ENCODE data around the gene MKKS. TPM values are rescaled to one million over a fixed set of nuclear protein-coding genes. Genes with fewer than 3 reads are reported as not detected.

MKKS gene
- total RNA-seq, 1 donor from 2014 or later, result 36.3 TPM

DNA sequence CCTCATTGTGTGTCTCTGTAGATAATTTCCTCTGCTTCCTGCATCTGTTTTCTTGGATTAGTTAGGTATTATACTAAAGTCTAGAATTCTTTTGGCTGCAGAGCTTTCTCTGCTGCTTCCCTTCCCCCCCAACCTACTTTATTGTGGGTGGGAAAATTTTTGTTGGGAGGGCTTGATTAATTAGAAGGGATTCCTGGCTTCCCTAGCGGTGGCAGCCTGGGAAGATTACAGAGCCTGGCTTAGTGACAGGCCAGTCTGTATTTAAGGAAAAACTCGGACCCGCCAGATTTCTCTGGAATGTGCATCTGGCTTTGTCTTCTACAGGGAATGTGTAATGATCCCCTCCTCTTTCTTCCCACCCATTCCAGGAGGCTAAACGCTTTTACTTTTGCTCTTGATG is 32.3 kb upstream of the MKKS start:
- peaks cover 67% of the 10 kb centered on the region for H3F3A ChIP-seq (ENCODE audit: low read depth)
- TF ChIP-seq EZH2phosphoT487 (IDR thresholded peaks at IDR 0.05), result no peak
- TF ChIP-seq, protein P1, sequence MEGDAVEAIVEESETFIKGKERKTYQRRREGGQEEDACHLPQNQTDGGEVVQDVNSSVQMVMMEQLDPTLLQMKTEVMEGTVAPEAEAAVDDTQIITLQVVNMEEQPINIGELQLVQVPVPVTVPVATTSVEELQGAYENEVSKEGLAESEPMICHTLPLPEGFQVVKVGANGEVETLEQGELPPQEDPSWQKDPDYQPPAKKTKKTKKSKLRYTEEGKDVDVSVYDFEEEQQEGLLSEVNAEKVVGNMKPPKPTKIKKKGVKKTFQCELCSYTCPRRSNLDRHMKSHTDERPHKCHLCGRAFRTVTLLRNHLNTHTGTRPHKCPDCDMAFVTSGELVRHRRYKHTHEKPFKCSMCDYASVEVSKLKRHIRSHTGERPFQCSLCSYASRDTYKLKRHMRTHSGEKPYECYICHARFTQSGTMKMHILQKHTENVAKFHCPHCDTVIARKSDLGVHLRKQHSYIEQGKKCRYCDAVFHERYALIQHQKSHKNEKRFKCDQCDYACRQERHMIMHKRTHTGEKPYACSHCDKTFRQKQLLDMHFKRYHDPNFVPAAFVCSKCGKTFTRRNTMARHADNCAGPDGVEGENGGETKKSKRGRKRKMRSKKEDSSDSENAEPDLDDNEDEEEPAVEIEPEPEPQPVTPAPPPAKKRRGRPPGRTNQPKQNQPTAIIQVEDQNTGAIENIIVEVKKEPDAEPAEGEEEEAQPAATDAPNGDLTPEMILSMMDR (IDR thresholded peaks at IDR 0.05), result peak; percentile 21
- peak overlapping the region; percentile 33 for H3K4me3 ChIP-seq
- H3K9ac ChIP-seq, result no peak overlapping the region
- no peaks in the 10 kb centered on the region for H3K36me3 ChIP-seq
- Mint-ChIP-seq H3K4me1 (peaks cover 49% of the 10 kb centered on the region), H3K27me3 (ENCODE audit: insufficient read depth, low read depth) (no peaks in the 10 kb centered on the region), H3K36me3 (peaks cover 17% of the 10 kb centered on the region), H3K4me3 (peak overlapping the region; percentile 61), H3K27ac (peak overlapping the region; percentile 99), H3K9me3 (peaks cover 8% of the 10 kb centered on the region)
- no peaks in the 10 kb centered on the region for H4K20me1 ChIP-seq (ENCODE audit: low read depth)
- H3K4me2 ChIP-seq, result peak overlapping the region; percentile 71
- no peak overlapping the region for H2AFZ ChIP-seq (replicated peaks)
- no peaks in the 10 kb centered on the region for H3K27me3 ChIP-seq
- peaks cover 25% of the 10 kb centered on the region for H3K79me2 ChIP-seq (ENCODE audit: low read depth)
- peak; percentile 94 for DNase-seq (ENCODE audit: low spot score)
- H3K27ac ChIP-seq, result peak overlapping the region; percentile 100
- peaks cover 63% of the 10 kb centered on the region for H3K4me1 ChIP-seq
- no peaks in the 10 kb centered on the region for H3K9me3 ChIP-seq (ENCODE audit: low read depth)

- Histone ChIP-seq H3F3A (ENCODE audit: low read depth) (peaks cover 55% of the 10 kb centered on the region), H3K27me3 (no peaks in the 10 kb centered on the region), H4K20me1 (ENCODE audit: low read depth) (no peaks in the 10 kb centered on the region), H3K27ac (peak overlapping the region; percentile 100), H3K36me3 (no peaks in the 10 kb centered on the region), H2AFZ (replicated peaks) (no peak overlapping the region), H3K9me3 (ENCODE audit: low read depth) (no peaks in the 10 kb centered on the region), H3K4me1 (peaks cover 51% of the 10 kb centered on the region), H3K4me2 (no peak overlapping the region), H3K79me2 (ENCODE audit: low read depth) (peaks cover 22% of the 10 kb centered on the region), H3K4me3 (no peak overlapping the region), H3K9ac (no peak overlapping the region)
- Mint-ChIP-seq H3K36me3 (peaks cover 17% of the 10 kb centered on the region), H3K9me3 (peaks cover 10% of the 10 kb centered on the region), H3K27me3 (ENCODE audit: insufficient read depth, low read depth) (no peaks in the 10 kb centered on the region), H3K4me3 (no peak overlapping the region), H3K27ac (no peak overlapping the region), H3K4me1 (peaks cover 43% of the 10 kb centered on the region)
- DNase-seq (ENCODE audit: low spot score), result no peak
- TF ChIP-seq, protein P1 (IDR thresholded peaks at IDR 0.05), result no peak
- no peak for TF ChIP-seq EZH2 (IDR thresholded peaks at IDR 0.05)
- TF ChIP-seq EZH2phosphoT487 (IDR thresholded peaks at IDR 0.05), result no peak
Measured at GRCh38 chr20:10465135-10465534, 31.1 kb upstream of the MKKS start.

DNA sequence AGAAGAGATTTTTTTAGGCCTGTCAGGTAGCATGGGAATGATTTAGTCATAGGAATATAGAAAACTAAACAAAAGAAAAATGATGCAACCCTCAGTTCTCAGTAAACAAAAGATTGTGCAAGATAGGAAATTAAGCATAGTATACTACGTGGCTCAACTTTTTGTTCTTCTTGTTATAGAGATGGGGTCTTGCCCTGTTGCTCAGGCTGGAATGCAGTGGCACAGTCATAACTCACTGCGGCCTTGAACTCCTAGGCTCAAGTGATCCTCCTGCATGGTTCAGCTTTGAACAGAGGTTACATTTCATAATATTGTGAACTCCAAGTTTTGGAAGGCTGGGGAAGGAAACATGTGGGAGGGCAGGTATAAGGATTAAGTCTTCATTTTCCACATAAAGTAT is 29.6 kb upstream of the MKKS start:
- no peak overlapping the region for H3K4me3 Mint-ChIP-seq
- H2AFZ ChIP-seq (replicated peaks), result no peak overlapping the region
- TF ChIP-seq EZH2 (IDR thresholded peaks at IDR 0.05), result no peak
- TF ChIP-seq, protein P1 (IDR thresholded peaks at IDR 0.05), result no peak
- TF ChIP-seq EZH2phosphoT487 (IDR thresholded peaks at IDR 0.05), result no peak
- H3K36me3 ChIP-seq, result no peaks in the 10 kb centered on the region
- H3K27me3 Mint-ChIP-seq (ENCODE audit: insufficient read depth, low read depth), result no peaks in the 10 kb centered on the region
- H3K4me3 ChIP-seq, result no peak overlapping the region
- H3K9ac ChIP-seq, result no peak overlapping the region
- H3K4me1 Mint-ChIP-seq, result peaks cover 31% of the 10 kb centered on the region
- H3K9me3 ChIP-seq (ENCODE audit: low read depth), result no peaks in the 10 kb centered on the region
- no peak overlapping the region for H3K27ac Mint-ChIP-seq
- no peak overlapping the region for H3K27ac ChIP-seq
- DNase-seq (ENCODE audit: low spot score), result no peak
- no peaks in the 10 kb centered on the region for H4K20me1 ChIP-seq (ENCODE audit: low read depth)
- peaks cover 25% of the 10 kb centered on the region for H3K79me2 ChIP-seq (ENCODE audit: low read depth)
- peaks cover 21% of the 10 kb centered on the region for H3K36me3 Mint-ChIP-seq
- no peaks in the 10 kb centered on the region for H3K27me3 ChIP-seq
- H3F3A ChIP-seq (ENCODE audit: low read depth), result peaks cover 41% of the 10 kb centered on the region
- peaks cover 12% of the 10 kb centered on the region for H3K9me3 Mint-ChIP-seq
- no peak overlapping the region for H3K4me2 ChIP-seq
- H3K4me1 ChIP-seq, result peaks cover 36% of the 10 kb centered on the region
